Ascending aorta (tissue), 2 donors: Measurements from ENCODE around the gene LRRC14B. TPM values are rescaled to one million over a fixed set of nuclear protein-coding genes. Genes with fewer than 3 reads are reported as not detected.

Experiments used
- DNase-seq, 2 donors: peaks; one replicate each; pipeline ENCODE4 v3.0.0-alpha.2; 2019; ENCODE audit warnings: low spot score in 2 of 2
- H3K27ac ChIP-seq, 2 donors: fragments of 200-600 bp; sonication (generic); one replicate each; pipeline ENCODE4 v1.5.1; 2016 to 2017; ENCODE audit warnings: mild to moderate bottlenecking in 1 of 2
- H3K27me3 ChIP-seq: fragments of 200-600 bp; sonication (generic); one replicate; pipeline ENCODE4 v1.5.1; 2017
- H3K36me3 ChIP-seq, 2 donors: fragments of 200-600 bp; sonication (generic); one replicate each; pipeline ENCODE4 v1.5.1; 2016
- H3K4me1 ChIP-seq, 2 donors: fragments of 200-600 bp; sonication (generic); one replicate each; pipeline ENCODE4 v1.5.1; 2016 to 2017; ENCODE audit warnings: mild to moderate bottlenecking in 1 of 2
- H3K4me3 ChIP-seq, 2 donors: fragments of 200-600 bp; sonication (generic); one replicate each; pipeline ENCODE4 v1.5.1; 2016 to 2017; ENCODE audit warnings: mild to moderate bottlenecking in 1 of 2
- H3K9me3 ChIP-seq, 2 donors: fragments of 200-600 bp; sonication (generic); one replicate each; pipeline ENCODE4 v1.5.1; 2016
- CTCF ChIP-seq, 3 experiments: fragments of 200-600 bp in 2 of 3; fragments of 450-650 bp in 1 of 3; sonication (generic) in 2 of 3; IDR thresholded peaks; one replicate each; pipeline ENCODE4 v1.5.1; 2016 to 2019; ENCODE audit warnings: antibody characterized with exemption in 3 of 3, mild to moderate bottlenecking in 1 of 3, moderate library complexity in 1 of 3
- intact Hi-C: fragments of 100-400 bp; cut with DNase I; formaldehyde crosslinking; loops from one replicate; pipeline ENCODE4 v1.15.1; 2023
- total RNA-seq: library from RNA; depleted of rRNA; stranded (reverse); fragments of >200 nt; gene quantifications from one replicate; pipeline ENCODE4 v1.1.0, GENCODE V29; 2016

LRRC14B gene
- total RNA-seq, 1 donor from 2014 or later: not detected

- no peak for TF ChIP-seq CTCF (IDR thresholded peaks at IDR 0.05)
- H3K9me3 ChIP-seq: no peaks in the 10 kb centered on the region
- no peaks in the 10 kb centered on the region for H3K4me1 ChIP-seq
- H3K4me3 ChIP-seq: no peak overlapping the region
- no peak overlapping the region for H3K27ac ChIP-seq
- intact Hi-C loops: no loop called here
- H3K36me3 ChIP-seq: no peaks in the 10 kb centered on the region
- peak in 1 of 2 donors; percentile 38 for DNase-seq
- H3K27me3 ChIP-seq: no peaks in the 10 kb centered on the region
Observed at GRCh38 chr5:160921-161802, 30.1 kb upstream of the LRRC14B start.

- H3K27me3 ChIP-seq: no peaks in the 10 kb centered on the region
- TF ChIP-seq CTCF (IDR thresholded peaks at IDR 0.05): no peak
- H3K9me3 ChIP-seq: no peaks in the 10 kb centered on the region
- intact Hi-C loops: no loop called here
- no peaks in the 10 kb centered on the region for H3K36me3 ChIP-seq
- H3K4me1 ChIP-seq: no peaks in the 10 kb centered on the region
- no peak overlapping the region for H3K4me3 ChIP-seq
- no peak overlapping the region for H3K27ac ChIP-seq
- peak in 1 of 2 donors; percentile 45 for DNase-seq
Observed at GRCh38 chr5:161803-162110, 29.5 kb upstream of the LRRC14B start.

- intact Hi-C loops: no loop called here
- peak in 1 of 2 donors; percentile 50 for DNase-seq
Observed at GRCh38 chr5:162190-162564, 29.1 kb upstream of the LRRC14B start.

GRCh38 chr5:162565-163337 is 28.5 kb upstream of the LRRC14B start:
- no peaks in the 10 kb centered on the region for H3K4me1 ChIP-seq
- DNase-seq: peak in 1 of 2 donors; percentile 35
- H3K9me3 ChIP-seq: no peaks in the 10 kb centered on the region
- H3K4me3 ChIP-seq: no peak overlapping the region
- no peak for TF ChIP-seq CTCF (IDR thresholded peaks at IDR 0.05)
- intact Hi-C loops: no loop called here
- H3K27ac ChIP-seq: no peak overlapping the region
- H3K36me3 ChIP-seq: no peaks in the 10 kb centered on the region
- no peaks in the 10 kb centered on the region for H3K27me3 ChIP-seq

More at GRCh38 chr5:162190-162564, 29.1 kb upstream of the LRRC14B start:
- no peak overlapping the region for H3K4me3 ChIP-seq
- H3K4me1 ChIP-seq: no peaks in the 10 kb centered on the region
- no peak for TF ChIP-seq CTCF (IDR thresholded peaks at IDR 0.05)
- no peaks in the 10 kb centered on the region for H3K27me3 ChIP-seq
- H3K9me3 ChIP-seq: no peaks in the 10 kb centered on the region
- H3K36me3 ChIP-seq: no peaks in the 10 kb centered on the region
- no peak overlapping the region for H3K27ac ChIP-seq

- TF ChIP-seq CTCF (IDR thresholded peaks at IDR 0.05): no peak
Observed at GRCh38 chr5:163338-163620, 28.0 kb upstream of the LRRC14B start.

More at GRCh38 chr5:163338-163620, 28.0 kb upstream of the LRRC14B start:
- H3K4me1 ChIP-seq: no peaks in the 10 kb centered on the region
- no peak for DNase-seq
- no peak overlapping the region for H3K27ac ChIP-seq
- intact Hi-C loops: no loop called here
- no peaks in the 10 kb centered on the region for H3K36me3 ChIP-seq
- no peaks in the 10 kb centered on the region for H3K9me3 ChIP-seq
- no peak overlapping the region for H3K4me3 ChIP-seq
- H3K27me3 ChIP-seq: no peaks in the 10 kb centered on the region
